ENCODE data around the gene LAMB1. TPM values are rescaled to one million over a fixed set of nuclear protein-coding genes. Genes with fewer than 3 reads are reported as not detected.
A peak's percentile ranks its signal among the peaks of the same experiment; 100 is the strongest.

LAMB1 gene
- total RNA-seq, 4 donors from 2014 or later, result 22.5 to 101 (median 32.5) TPM

DNA sequence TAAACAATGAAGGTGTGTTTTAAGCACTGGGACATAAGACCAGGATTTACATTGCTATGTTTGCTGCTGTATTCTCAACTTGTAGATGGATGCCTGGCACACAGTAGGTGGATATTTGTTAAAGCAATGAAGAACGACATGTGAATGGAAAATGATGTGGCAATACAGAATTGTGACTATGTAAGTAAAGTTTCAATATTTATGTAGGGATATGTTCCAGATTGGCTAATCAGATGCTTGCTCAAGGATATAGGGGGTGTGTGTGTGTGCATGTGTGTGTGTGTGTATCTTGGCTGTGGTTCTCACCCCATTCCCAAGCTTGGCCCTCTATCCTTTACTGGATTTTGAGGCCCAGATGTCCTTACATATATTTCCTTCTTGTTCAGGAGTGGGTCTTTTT lies 42.7 kb upstream of the LAMB1 start:
- no peaks in the 10 kb centered on the region for H3K36me3 ChIP-seq
- TF ChIP-seq CTCF (IDR thresholded peaks at IDR 0.05) (no peak), POLR2A (IDR thresholded peaks at IDR 0.05) (no peak)
- intact Hi-C loops (cut with DNase I), result no loop called here
- no peak overlapping the region for H3K4me3 ChIP-seq
- H3K27ac ChIP-seq, result peak overlapping the region in 3 of 4 donors; percentile 26 to 56 (median 30)
- H3K4me1 ChIP-seq, result peaks cover 0 to 2% (median 0%) of the 10 kb centered on the region in 3 donors
- H3K9me3 ChIP-seq, result no peaks in the 10 kb centered on the region
- DNase-seq, result no peak
- WGBS, 2 donors, result 17 to 49% methylated on average over 1 of the region's 1 CpG
- no peaks in the 10 kb centered on the region for H3K27me3 ChIP-seq

GRCh38 chr7:108045154-108045553 lies 42.2 kb upstream of the LAMB1 start:
- Histone ChIP-seq H3K4me1 (peaks cover 0 to 2% (median 0%) of the 10 kb centered on the region in 3 donors), H3K27ac (peak overlapping the region in 2 of 4 donors; percentile 26 to 56), H3K27me3 (no peaks in the 10 kb centered on the region), H3K36me3 (no peaks in the 10 kb centered on the region), H3K9me3 (no peaks in the 10 kb centered on the region), H3K4me3 (no peak overlapping the region)
- 36 to 52% methylated on average over 1 of the region's 1 CpG for WGBS, 2 donors
- intact Hi-C loops (cut with DNase I), result no loop called here
- DNase-seq, result no peak
- TF ChIP-seq CTCF (IDR thresholded peaks at IDR 0.05) (no peak), POLR2A (IDR thresholded peaks at IDR 0.05) (no peak)

DNA sequence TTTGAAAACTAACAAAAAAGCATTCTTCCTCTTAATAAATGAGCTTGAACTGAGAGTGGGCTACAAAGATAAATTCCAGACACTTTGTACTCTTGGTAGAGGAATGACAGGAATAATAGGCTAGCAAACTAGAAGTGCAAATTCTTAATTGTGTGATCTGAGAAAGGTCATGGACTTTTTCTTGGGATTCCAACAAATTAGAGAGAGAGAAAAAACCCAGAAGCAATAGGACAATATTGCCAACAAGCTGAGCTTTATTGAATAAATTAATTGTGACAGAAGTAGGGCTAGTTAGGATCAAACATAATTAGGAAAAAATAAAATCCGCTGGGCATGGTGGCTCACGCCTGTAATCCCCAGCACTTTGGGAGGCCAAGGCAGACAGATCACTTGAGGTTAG lies 41.4 kb upstream of the LAMB1 start:
- intact Hi-C loops (cut with DNase I), result no loop called here
- 80 to 90% methylated on average over 2 of the region's 2 CpGs for WGBS, 2 donors
- no peaks in the 10 kb centered on the region for H3K9me3 ChIP-seq
- TF ChIP-seq POLR2A (IDR thresholded peaks at IDR 0.05) (no peak), CTCF (IDR thresholded peaks at IDR 0.05) (no peak)
- H3K4me1 ChIP-seq, result peaks cover 0 to 2% (median 0%) of the 10 kb centered on the region in 3 donors
- H3K27me3 ChIP-seq, result no peaks in the 10 kb centered on the region
- DNase-seq, result no peak
- peak overlapping the region in 3 of 4 donors; percentile 26 to 56 (median 33) for H3K27ac ChIP-seq
- H3K36me3 ChIP-seq, result no peaks in the 10 kb centered on the region
- no peak overlapping the region for H3K4me3 ChIP-seq

GRCh38 chr7:108038986-108039385 lies 36.0 kb upstream of the LAMB1 start:
- H3K36me3 ChIP-seq, result no peaks in the 10 kb centered on the region

DNA sequence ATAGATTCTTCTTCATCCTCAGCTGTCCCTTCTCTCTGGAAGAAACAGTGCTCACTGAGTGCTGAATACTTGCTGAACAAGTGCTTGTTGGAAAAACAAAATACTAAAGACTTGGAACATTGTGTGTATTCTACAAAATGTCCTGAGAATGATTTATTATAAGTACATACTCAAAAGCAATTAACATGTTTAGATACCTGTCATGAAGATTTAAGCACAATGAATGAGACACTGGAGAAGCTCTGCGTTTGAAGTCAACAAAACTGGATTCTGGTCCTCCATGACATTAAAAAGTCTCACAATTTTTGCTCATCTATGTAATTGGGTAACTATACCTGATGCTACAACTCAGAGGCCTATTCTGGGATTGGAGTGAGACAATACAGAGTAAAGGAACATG lies 34.8 kb upstream of the LAMB1 start:
- Histone ChIP-seq H3K36me3 (no peaks in the 10 kb centered on the region), H3K4me1 (peaks cover 0 to 3% (median 0%) of the 10 kb centered on the region in 3 donors), H3K4me3 (no peak overlapping the region), H3K27ac (peak overlapping the region in 1 of 4 donors; percentile 33), H3K27me3 (no peaks in the 10 kb centered on the region), H3K9me3 (no peaks in the 10 kb centered on the region)
- intact Hi-C loops (cut with DNase I), result no loop called here
- no peak for TF ChIP-seq CTCF (IDR thresholded peaks at IDR 0.05)
- TF ChIP-seq POLR2A (IDR thresholded peaks at IDR 0.05), result no peak
- WGBS, 2 donors, result 68 to 75% methylated on average over 1 of the region's 1 CpG
- DNase-seq, result no peak

More at GRCh38 chr7:108038986-108039385, 36.0 kb upstream of the LAMB1 start:
- no peaks in the 10 kb centered on the region for H3K9me3 ChIP-seq
- no peak for DNase-seq
- no peaks in the 10 kb centered on the region for H3K27me3 ChIP-seq
- no peak overlapping the region for H3K4me3 ChIP-seq
- no peak for TF ChIP-seq POLR2A (IDR thresholded peaks at IDR 0.05)
- TF ChIP-seq CTCF (IDR thresholded peaks at IDR 0.05), result no peak
- peak overlapping the region in 2 of 4 donors; percentile 3 to 33 for H3K27ac ChIP-seq
- H3K4me1 ChIP-seq, result peaks cover 0 to under 1% (median 0%) of the 10 kb centered on the region in 3 donors
- intact Hi-C loops (cut with DNase I), result no loop called here

Measured in esophagus squamous epithelium (tissue), 5 donors.